Right cardiac atrium (tissue), 5 donors: Measurements from ENCODE around the gene IGIP. TPM values are rescaled to one million over a fixed set of nuclear protein-coding genes. Genes with fewer than 3 reads are reported as not detected.

Experiments used
- ATAC-seq, 2 donors: fragments of 200-7000 bp; cut with Tn5 transposase; one replicate each; pipeline versions ENCODE4 v1.8.0 to v1.9.1; 2020; ENCODE audit warnings: moderate library complexity in 2 of 2, mild to moderate bottlenecking in 1 of 2
- DNase-seq, 3 donors: peaks; one replicate each; pipeline ENCODE4 v3.0.0-alpha.2; 2020
- H3K27ac ChIP-seq: one replicate; pipeline ENCODE4 v1.5.1; 2013; ENCODE audit warnings: mild to moderate bottlenecking, low read length, control low read depth, moderate library complexity
- H3K27me3 ChIP-seq: one replicate; pipeline ENCODE4 v1.6.1; 2013; ENCODE audit not compliant: control insufficient read depth, insufficient read depth
- H3K4me1 ChIP-seq: one replicate; pipeline ENCODE4 v1.6.1; 2013; ENCODE audit warnings: low read length; ENCODE audit not compliant: control insufficient read depth, insufficient read depth
- H3K4me3 ChIP-seq: one replicate; pipeline ENCODE4 v1.5.1; 2013; ENCODE audit warnings: low read length, control low read depth
- H3K9me3 ChIP-seq: one replicate; pipeline ENCODE4 v1.6.1; 2013; ENCODE audit warnings: low read length; ENCODE audit not compliant: control insufficient read depth
- WGBS: extraction: QIAGEN DNeasy Blood & Tissue Kit; methylation state at CpG from one replicate; pipeline ENCODE4 v1.1.7; 2013; 5-methylcytosine and 5-hydroxymethylcytosine counted together
- intact Hi-C, 4 donors: fragments of 100-400 bp; cut with DNase I; formaldehyde crosslinking; loops; one replicate each; pipeline versions ENCODE4 v1.11.0 to v1.14.0; 2022 to 2023
- long read RNA-seq, 4 donors: library from polyadenylated mRNA; unstranded; transcript quantifications; one replicate each; pipeline ENCODE4 v2.0.0, GENCODE V29; 2020 to 2021
- polyA plus RNA-seq: library from polyadenylated mRNA; stranded (reverse); fragments of 200-250 nt; gene quantifications from one replicate; pipeline ENCODE4 v1.2.3, GENCODE V29; 2013
- total RNA-seq, 4 donors: library from RNA; stranded (reverse); fragmentation: NEBNext Ultra II Directional; extraction: Animal tissue kit (Norgen Biotek cat#: 25700); gene quantifications; one replicate each; pipeline ENCODE4 v1.2.1, GENCODE V29; 2021
- donor health status: healthy with polysubstance abuse.
- donor health status: DM: no; HTN: yes; CAD: no.
- donor health status: DM: no; HTN: no; CAD: no.
- donor health status: DM: no; HTN: yes; CAD: no; lungs with severe emphysema.
- donor health status: DM: yes; HTN: yes; CAD: no.

IGIP gene
- total RNA-seq (10 to 100 TPM; 14.9 to 20.1 (median 16.9) TPM), polyA plus RNA-seq (9.8 TPM)
- long read RNA-seq, donor 1, transcript IGIP-201 (1 exons, 3,458 nt), result major isoform, 9 of 9 reads
- long read RNA-seq, donor 1, partial matches to known transcripts, result 0 of 9 reads
- long read RNA-seq, donor 1, other reads (novel, unspliced or antisense), result 0 of 9 reads
- long read RNA-seq, donor 2, partial matches to known transcripts, result 0 of 1 reads
- long read RNA-seq, donor 2, other reads (novel, unspliced or antisense), result 0 of 1 reads
- long read RNA-seq, donor 3, partial matches to known transcripts, result 0 of 3 reads
- long read RNA-seq, donor 3, other reads (novel, unspliced or antisense), result 0 of 3 reads
- long read RNA-seq, donor 4, partial matches to known transcripts, result 0 of 3 reads
- long read RNA-seq, donor 4, other reads (novel, unspliced or antisense), result 0 of 3 reads

- 95% methylated on average over 4 of the region's 4 CpGs for WGBS
- DNase-seq (no peak), ATAC-seq (no peak)
- H3K4me1 ChIP-seq, result no peaks in the 10 kb centered on the region
- no peaks in the 10 kb centered on the region for H3K9me3 ChIP-seq
- H3K27me3 ChIP-seq, result no peaks in the 10 kb centered on the region
- no peak within 1 kb of the TSS for H3K27ac ChIP-seq
- H3K4me3 ChIP-seq, result no peak within 1 kb of the TSS
- intact Hi-C loops, result no loop called here
These were observed at the start of gene IGIP for GRCh38 chr5:140125637-140126036. IGIP (plus strand) TSS chr5:140125937; CDS start chr5:140128477, 2,540 bp downstream.

GRCh38 chr5:140076142-140076541 lies 49.6 kb upstream of the IGIP start:
- no peak for ATAC-seq
- H3K9me3 ChIP-seq, result no peaks in the 10 kb centered on the region

DNA sequence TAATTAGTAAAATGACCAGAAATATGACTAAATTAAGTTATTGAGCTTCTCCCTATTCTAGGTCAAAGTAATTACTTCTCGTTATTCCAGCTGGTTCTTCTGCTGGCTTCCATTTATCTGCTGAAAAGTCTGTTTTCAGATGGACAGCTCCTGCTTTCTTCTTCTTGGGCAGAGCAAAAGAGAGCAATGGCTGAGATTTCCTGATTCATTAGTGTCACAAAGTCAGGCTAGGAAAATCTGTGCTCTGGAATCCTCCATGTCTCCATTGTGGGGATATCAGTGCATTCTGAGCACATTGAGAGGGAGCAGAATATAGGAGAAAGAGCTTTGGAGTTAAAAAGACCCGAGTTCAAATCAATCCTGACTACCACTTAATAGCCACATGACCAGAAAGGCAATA lies 48.9 kb upstream of the IGIP start:
- ATAC-seq, result no peak
- no peak for DNase-seq
- Histone ChIP-seq H3K27me3 (no peaks in the 10 kb centered on the region), H3K4me1 (no peaks in the 10 kb centered on the region), H3K27ac (no peak overlapping the region), H3K9me3 (no peaks in the 10 kb centered on the region), H3K4me3 (no peak overlapping the region)
- 57% methylated on average over 2 of the region's 2 CpGs for WGBS
- intact Hi-C loops, result loop anchor here in 1 of 4 donors (5.0 kb wide), 1 partner anchor 71 kb away; no protein-coding TSS in a partner anchor

More at GRCh38 chr5:140076142-140076541, 49.6 kb upstream of the IGIP start:
- Histone ChIP-seq H3K4me3 (no peak overlapping the region), H3K27ac (no peak overlapping the region), H3K27me3 (no peaks in the 10 kb centered on the region), H3K4me1 (no peaks in the 10 kb centered on the region)
- DNase-seq, result no peak
- intact Hi-C loops, result loop anchor here in 1 of 4 donors (5.0 kb wide), 1 partner anchor 71 kb away; no protein-coding TSS in a partner anchor
- 96% methylated on average over 1 of the region's 1 CpG for WGBS

DNA sequence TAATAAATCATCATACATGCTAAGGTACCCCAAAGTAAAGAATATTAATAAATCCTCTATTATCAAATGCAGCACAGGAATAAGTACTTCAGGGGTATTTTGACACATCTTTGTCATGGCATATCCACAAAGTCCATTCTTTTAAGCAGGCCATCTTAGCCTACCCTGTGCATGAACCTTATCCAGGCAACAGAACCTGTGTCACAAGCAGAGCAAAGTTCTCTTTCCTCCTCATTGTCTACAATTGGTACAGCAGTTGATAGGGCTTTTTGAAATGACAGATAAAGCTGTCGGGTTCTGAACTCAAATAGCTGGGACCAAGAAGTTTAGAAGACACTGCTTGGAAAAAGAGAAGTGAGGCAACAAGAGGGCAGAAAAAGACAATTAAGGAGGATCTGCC lies 42.6 kb upstream of the IGIP start:
- intact Hi-C loops, result loop anchor here in 1 of 4 donors (5.0 kb wide), 1 partner anchor 59 kb away; no protein-coding TSS in a partner anchor
- WGBS, result 56% methylated on average over 1 of the region's 1 CpG
- H3K27ac ChIP-seq, result no peak overlapping the region
- no peaks in the 10 kb centered on the region for H3K27me3 ChIP-seq
- no peak for ATAC-seq
- no peak for DNase-seq
- no peak overlapping the region for H3K4me3 ChIP-seq
- no peaks in the 10 kb centered on the region for H3K9me3 ChIP-seq
- no peaks in the 10 kb centered on the region for H3K4me1 ChIP-seq

- WGBS, result 89% methylated on average over 1 of the region's 1 CpG
- Histone ChIP-seq H3K27ac (no peak overlapping the region), H3K9me3 (no peaks in the 10 kb centered on the region), H3K4me1 (no peaks in the 10 kb centered on the region), H3K27me3 (no peaks in the 10 kb centered on the region), H3K4me3 (no peak overlapping the region)
- intact Hi-C loops, result loop anchor here in 1 of 4 donors (5.0 kb wide), 1 partner anchor 59 kb away; no protein-coding TSS in a partner anchor
- ATAC-seq, result no peak
- DNase-seq, result no peak
These were observed 42.1 kb upstream of the IGIP start for GRCh38 chr5:140083650-140084049.

GRCh38 chr5:140084541-140084940 lies 41.2 kb upstream of the IGIP start:
- WGBS, result 32% methylated on average over 4 of the region's 4 CpGs
- peak; percentile 62 to 64 for ATAC-seq
- DNase-seq, result peak in 2 of 3 donors; percentile 15 to 43
- no peaks in the 10 kb centered on the region for H3K27me3 ChIP-seq
- intact Hi-C loops, result loop anchor here in 1 of 4 donors (5.0 kb wide), 1 partner anchor 58 kb away; no protein-coding TSS in a partner anchor
- no peak overlapping the region for H3K27ac ChIP-seq
- no peaks in the 10 kb centered on the region for H3K9me3 ChIP-seq
- H3K4me3 ChIP-seq, result no peak overlapping the region
- no peaks in the 10 kb centered on the region for H3K4me1 ChIP-seq

GRCh38 chr5:140090251-140090650 lies 35.5 kb upstream of the IGIP start:
- Histone ChIP-seq H3K9me3 (no peaks in the 10 kb centered on the region), H3K4me1 (no peaks in the 10 kb centered on the region), H3K4me3 (no peak overlapping the region), H3K27me3 (no peaks in the 10 kb centered on the region), H3K27ac (no peak overlapping the region)
- intact Hi-C loops, result no loop called here
- DNase-seq, result no peak
- no peak for ATAC-seq
- WGBS, result 89% methylated on average over 1 of the region's 1 CpG

GRCh38 chr5:140093179-140093578 lies 32.6 kb upstream of the IGIP start:
- Histone ChIP-seq H3K27me3 (no peaks in the 10 kb centered on the region), H3K4me1 (no peaks in the 10 kb centered on the region), H3K4me3 (no peak overlapping the region), H3K27ac (no peak overlapping the region), H3K9me3 (no peaks in the 10 kb centered on the region)
- 47% methylated on average over 1 of the region's 1 CpG for WGBS
- intact Hi-C loops, result no loop called here
- ATAC-seq, result no peak
- no peak for DNase-seq

DNA sequence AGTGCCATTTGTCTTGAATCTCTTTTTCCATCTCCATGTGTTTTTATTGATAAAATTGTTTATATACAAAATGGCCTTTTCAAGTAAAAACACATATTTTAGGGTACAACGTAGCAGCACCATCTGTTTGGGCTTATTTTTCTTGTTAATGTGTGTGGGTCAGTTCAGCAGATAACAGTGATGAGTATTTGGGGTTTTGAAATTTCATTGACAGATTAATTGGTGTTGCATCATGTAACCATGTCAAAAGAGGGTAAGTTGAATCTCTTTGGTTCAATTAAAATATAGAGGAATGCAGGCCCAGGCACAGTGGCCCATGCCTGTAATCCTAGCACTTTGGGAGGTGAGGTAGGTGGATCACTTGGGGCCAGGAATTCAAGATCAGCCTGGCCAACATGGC lies 31.9 kb upstream of the IGIP start:
- H3K27me3 ChIP-seq, result no peaks in the 10 kb centered on the region
- intact Hi-C loops, result no loop called here
- 56% methylated on average over 1 of the region's 1 CpG for WGBS
- H3K4me1 ChIP-seq, result no peaks in the 10 kb centered on the region
- no peaks in the 10 kb centered on the region for H3K9me3 ChIP-seq
- DNase-seq (no peak), ATAC-seq (no peak)
- no peak overlapping the region for H3K27ac ChIP-seq
- no peak overlapping the region for H3K4me3 ChIP-seq

GRCh38 chr5:140094889-140095288 lies 30.8 kb upstream of the IGIP start:
- no peaks in the 10 kb centered on the region for H3K27me3 ChIP-seq
- no peaks in the 10 kb centered on the region for H3K9me3 ChIP-seq
- H3K4me3 ChIP-seq, result no peak overlapping the region
- intact Hi-C loops, result no loop called here
- no peak for ATAC-seq
- H3K4me1 ChIP-seq, result no peaks in the 10 kb centered on the region
- no peak overlapping the region for H3K27ac ChIP-seq
- no peak for DNase-seq

DNA sequence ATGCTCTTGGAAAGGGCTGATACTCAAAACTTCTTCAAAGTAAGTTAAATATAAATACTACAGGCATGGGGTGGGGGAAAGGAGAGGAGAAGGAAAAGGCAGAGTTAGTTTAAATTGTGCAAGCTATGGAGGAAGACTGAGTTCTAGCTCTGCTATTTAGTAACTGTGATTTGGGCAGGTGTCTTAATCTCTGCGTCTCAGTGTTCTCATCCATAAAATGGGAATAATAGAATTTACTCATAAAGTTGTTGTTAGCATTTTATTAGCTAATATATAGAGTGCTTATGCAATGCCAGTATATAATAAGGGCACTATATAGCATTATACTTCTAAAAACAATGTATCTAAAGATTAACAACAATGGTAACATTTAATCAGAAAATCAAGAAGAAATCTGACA lies 24.6 kb upstream of the IGIP start:
- H3K27ac ChIP-seq, result no peak overlapping the region
- no peak for ATAC-seq
- H3K27me3 ChIP-seq, result no peaks in the 10 kb centered on the region
- no peaks in the 10 kb centered on the region for H3K4me1 ChIP-seq
- DNase-seq, result no peak
- WGBS, result 93% methylated on average over 1 of the region's 1 CpG
- no peaks in the 10 kb centered on the region for H3K9me3 ChIP-seq
- no peak overlapping the region for H3K4me3 ChIP-seq
- intact Hi-C loops, result no loop called here
